NCI-H2107 treated with DMSO at 0.1 percent for 48 hours (cell line): Measurements from ENCODE around the gene FHIT.

ENCODE experiments used
- DNase-seq: peaks from one replicate; lab custom pipeline; 2025; ENCODE audit not compliant: unreplicated experiment; lab: John Stamatoyannopoulos, UW

FHIT gene

GRCh38 chr3:60263191-60263590 lies 988.1 kb downstream of the FHIT start:
- DNase-seq, result no peak

DNA sequence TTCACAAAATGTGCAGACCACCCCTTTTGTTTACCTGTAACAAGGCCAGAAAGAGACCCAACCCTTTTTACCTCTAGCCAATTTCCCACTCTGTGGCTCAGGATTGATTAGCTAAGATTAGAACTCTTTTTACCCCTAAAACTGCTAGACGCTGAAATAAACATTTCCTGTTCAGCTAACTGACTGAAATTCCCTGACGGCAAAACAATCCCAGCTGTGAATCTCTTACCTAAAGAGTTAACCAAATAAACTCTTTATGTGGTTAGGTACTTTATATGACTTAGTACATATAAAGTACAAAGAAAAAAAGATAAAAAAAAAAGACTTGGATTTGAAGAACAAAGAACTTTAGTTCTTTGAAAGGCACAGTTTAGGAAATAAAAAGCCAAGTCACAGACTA lies 988.7 kb downstream of the FHIT start:
- no peak for DNase-seq

DNA sequence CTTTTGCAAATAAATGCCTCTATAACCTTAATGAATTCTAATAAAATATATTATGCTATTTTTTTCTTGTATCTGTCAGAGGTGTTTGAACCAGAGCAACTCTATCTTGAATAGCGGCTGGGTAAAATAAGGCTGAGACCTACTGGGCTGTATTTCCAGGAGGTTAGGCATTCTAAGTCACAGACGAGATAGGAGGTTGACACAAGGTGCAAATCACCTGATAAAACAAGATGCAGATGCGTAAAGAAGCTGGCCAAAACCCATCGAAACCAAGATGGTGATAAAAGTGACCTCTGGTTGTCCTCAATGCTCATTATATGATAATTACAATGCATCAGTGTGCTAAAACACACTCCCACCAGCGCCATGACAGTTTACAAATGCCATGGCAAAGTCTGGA lies 990.7 kb downstream of the FHIT start:
- DNase-seq, result no peak

- DNase-seq, result no peak
Observed at GRCh38 chr3:60250810-60251209, 1000.4 kb downstream of the FHIT start.

DNA sequence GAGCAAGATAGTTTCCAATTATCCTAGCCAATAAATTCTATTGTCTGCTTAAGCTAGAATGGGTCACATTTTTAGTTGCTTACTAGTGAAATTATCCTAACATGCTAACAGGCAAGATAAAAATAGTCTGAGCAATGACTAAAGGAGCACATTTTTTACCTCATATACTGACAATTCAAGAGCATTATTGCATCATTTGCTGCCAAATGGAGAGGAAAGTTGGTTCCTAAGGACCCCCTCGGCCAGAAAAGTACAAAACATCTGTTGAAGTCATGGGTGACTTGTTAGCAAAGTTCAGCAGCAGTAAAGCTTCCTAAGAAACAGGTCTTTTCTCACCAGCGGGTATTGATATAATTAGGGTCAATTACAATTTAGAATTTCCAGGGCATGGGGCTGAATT lies 1001.0 kb downstream of the FHIT start:
- DNase-seq, result no peak

- no peak for DNase-seq
Observed at GRCh38 chr3:60246361-60246760, 1004.9 kb downstream of the FHIT start.

GRCh38 chr3:60243456-60243855 lies 1007.8 kb downstream of the FHIT start:
- DNase-seq, result no peak

GRCh38 chr3:60240492-60240891 lies 1010.8 kb downstream of the FHIT start:
- DNase-seq, result peak; percentile 20

DNA sequence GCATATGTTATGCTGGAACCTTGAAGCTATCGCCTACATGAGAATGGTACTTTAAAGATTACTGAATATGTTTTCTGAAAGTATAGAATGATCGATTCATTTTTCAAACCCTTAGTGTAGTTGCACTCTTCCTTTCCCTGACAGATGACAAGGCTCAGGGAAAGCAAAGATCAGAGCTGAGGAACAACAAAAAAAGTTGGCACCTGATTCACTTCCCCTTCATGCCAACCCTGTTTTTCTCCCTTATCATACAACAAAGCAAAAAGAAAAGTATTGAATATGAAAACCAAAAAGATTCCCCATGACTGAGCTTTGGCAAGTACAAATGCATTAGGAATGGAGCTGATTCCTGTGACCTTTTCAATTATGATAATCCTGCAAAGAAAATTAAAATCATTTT lies 1012.7 kb downstream of the FHIT start:
- no peak for DNase-seq

DNA sequence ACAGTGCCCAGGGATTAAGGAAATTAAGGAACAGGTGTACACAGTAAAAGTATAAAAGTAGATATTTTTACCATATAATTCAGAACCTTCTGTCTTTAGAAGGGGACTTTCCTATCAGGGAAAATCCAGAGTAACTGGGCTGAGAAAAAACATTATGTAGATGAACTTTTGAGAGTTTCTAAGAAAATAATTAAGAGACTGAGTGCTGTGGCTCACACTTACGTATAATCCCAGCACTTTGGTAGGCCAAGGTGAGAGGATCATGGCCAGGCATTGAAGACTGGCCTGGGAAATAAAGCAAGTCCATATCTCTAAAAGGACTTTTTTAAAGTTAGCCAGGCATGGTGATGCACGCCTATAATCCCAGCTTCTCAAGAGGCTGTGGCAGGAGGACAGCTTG lies 1021.8 kb downstream of the FHIT start:
- no peak for DNase-seq

DNA sequence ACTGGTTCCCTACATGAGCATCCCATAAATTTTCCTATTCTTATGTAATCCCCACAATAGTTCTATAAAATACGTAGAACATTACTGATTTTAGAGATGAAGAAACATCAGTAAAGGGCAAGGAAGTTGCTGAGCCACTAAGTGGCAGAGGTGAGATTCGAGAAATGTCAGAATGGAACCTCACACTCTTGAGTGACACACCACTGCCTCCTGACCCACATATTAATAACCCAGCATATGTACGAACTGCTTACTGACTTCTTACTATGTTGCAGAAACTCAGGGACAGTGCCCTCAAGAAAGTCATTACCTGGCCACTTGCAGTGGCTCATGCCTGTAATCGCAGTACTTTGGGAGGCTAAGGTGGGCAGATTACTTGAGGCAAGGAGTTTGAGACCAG lies 1022.4 kb downstream of the FHIT start:
- no peak for DNase-seq

DNA sequence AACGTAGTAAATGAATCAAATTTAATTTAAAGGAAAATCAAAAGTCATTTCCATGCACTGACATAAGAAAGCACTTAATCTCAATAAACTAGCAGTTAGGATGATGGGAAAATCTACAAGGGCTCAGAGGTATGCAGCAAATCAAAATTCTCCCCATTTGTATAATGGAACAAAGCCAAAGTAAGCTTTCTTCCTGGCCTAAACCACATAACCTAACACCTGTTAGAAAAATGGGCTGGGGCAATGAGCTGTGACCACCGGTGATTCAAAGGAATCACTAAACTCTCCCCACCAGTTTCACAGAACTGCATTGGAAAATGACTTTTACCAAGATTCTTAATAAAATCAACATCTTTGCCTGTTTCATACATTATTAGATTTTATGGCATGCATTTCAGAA lies 1024.3 kb downstream of the FHIT start:
- peak; percentile 19 for DNase-seq

DNA sequence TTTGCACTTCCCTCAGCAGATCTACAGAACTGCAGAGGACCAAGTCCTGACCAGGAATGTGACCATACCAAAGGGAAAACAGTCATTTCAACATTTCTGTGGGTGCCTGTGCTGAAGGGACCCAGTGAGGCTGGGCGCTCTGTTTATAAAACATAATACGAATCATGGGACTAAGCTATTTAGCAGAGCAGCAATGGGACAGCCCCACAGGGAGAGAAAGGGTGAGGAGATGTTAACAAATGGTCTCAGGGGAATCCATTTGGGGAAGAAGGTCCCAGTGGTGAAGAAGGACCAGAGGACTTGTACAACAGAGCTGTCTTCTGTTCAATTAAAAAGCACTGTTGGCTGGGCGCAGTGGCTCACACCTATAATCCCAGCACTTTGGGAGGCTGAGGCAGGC lies 1025.4 kb downstream of the FHIT start:
- DNase-seq, result no peak

DNA sequence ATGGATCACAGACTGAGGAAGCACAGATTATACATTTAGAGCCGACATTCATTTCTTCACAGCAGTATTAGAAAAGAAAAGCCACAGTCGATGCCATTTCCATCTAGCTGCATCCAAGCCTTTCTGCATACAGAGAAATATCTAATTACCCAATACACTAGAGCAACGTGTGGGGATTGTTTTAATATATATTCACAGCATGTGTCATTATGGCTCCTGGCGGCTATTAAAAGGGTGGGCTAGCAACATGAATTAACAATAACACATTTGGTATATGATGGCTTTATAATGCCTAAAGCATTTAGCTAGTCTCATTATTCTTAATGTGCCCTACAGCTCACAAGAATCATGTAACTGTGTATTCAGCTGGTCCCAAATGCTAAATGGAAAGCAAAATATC lies 1030.5 kb downstream of the FHIT start:
- DNase-seq, result no peak

DNA sequence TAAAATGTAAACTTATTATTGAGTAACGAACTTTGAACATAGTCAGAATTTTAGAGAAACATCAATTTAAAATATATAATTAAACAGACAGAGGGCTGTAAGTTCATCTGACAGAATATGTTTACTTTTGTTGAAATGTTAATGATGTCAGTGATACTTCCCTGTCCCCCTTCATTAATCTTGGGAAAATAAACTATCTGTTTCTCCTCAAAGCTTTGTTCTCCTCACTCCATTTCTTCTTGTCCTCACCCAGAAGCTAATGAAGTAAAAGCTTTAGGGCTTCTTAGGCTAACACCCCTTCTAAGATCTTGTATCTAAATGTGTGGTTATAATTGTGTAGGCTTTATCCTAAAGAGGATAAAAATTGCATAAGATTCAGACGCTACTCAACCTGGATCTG lies 1031.8 kb downstream of the FHIT start:
- no peak for DNase-seq

GRCh38 chr3:60217156-60217911 lies 1033.9 kb downstream of the FHIT start:
- no peak for DNase-seq

- DNase-seq, result no peak
Observed at GRCh38 chr3:60216462-60217075, 1034.7 kb downstream of the FHIT start.

DNA sequence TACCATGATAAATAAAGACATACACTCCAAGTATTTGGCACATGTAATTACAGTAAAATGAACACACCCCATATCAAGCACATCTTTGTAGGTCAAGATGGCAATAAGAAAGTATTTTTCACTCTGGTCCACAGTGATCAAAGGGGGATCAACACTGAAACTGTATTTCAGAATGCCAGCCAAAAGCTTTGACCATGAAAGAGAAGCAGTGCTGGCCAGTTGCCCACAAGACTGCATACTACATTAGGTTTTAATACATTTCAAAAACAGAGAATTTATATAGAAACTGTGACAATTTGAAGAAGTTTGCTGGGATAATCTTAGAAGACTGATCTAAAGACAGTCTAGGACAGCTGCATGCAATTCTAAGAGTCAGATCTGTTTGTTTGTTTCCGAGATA lies 1035.3 kb downstream of the FHIT start:
- DNase-seq, result no peak

GRCh38 chr3:60207905-60208304 lies 1043.3 kb downstream of the FHIT start:
- no peak for DNase-seq

DNA sequence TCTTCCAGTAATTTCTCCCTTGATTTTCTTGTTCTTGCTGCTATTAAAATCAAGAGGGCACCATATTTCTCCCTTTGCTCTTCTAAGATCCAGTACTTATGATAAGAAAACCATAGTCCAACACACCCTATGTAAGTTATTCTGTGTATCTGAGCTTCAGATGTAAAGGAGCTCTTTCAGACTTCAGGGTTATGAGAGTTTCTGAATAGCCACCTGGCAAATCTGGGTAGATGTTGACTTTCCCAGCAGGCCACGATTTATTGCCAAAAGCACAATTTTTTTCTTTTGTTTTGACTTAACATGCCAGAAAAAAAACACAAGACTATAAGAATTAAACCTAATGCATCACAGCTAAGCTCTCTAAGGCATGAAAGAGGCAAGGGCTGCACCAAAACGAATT lies 1045.0 kb downstream of the FHIT start:
- no peak for DNase-seq

GRCh38 chr3:60202052-60202726 lies 1049.1 kb downstream of the FHIT start:
- peak; percentile 58 for DNase-seq

- no peak for DNase-seq
Observed at GRCh38 chr3:60199306-60199705, 1051.9 kb downstream of the FHIT start.
